HG03097 (cell line): ENCODE measurements around the gene LDB2.

Experiments used
- ATAC-seq: cut with Tn5 transposase; IDR thresholded peaks from one replicate; pipeline ENCODE4 v1.9.1; 2021; ENCODE audit not compliant: unreplicated experiment, low FRiP score

The LDB2 gene

DNA sequence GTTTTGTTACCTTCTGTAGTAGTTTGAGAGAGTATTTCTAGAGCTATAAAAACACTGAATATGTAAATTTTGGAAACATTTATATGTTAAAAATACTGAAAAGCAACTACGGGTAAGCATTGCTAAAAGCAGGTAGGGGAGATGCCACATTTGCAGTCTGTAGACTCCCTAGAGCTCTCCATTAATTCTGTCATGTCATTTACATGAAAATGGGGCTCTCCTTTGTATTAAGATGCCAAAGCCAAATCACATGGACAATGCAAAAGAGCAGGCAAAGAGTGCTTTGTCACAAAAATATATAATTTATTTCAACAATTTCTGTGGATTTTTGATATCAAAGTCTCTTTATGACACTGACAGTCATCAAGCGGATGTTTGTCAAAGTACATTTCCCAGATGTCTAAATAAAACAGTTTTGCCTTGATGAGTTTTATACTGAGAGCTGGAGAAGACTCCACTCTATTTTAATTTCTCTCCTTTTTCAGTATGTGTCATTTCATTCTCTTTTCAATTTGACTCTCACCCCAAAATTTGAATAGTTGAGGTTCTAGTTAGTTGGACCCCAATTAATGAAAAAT, 51.8 kb downstream of the LDB2 start:
- ATAC-seq = no peak

DNA sequence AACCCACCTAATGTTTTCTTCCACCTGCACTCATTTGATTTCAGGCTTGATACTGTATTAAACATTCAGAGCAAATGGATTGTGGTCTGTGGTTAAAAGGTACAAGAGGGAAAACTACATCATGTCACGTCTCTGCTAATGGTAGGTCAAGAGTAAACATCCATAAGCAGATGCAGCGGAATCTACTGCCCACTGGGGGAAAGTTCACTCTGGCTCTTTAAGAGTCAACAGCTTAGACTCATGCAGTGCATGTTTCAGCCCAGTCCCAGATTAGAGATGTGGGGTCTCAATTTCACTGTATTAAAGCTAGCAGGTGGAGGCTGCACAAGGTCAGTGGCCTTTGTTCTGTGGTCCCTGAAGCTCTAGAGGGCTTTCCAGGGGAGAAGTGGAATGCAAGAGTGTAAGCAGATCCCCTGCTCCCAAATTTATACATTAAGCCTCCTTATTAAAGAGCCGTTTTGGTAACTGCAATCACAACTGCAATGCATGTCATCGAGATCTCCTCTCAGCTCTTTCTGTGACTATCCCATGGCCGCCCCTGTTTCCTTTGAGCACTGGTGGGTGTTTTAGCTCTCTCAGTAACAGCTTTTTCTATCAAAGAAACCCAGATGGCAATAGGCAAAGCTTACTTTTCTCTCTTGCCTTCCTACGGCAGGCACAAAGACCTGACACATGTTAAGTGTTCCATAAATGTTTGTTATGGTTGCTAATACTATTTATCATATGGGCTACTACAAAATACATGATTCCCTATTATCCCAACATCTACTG, 53.4 kb downstream of the LDB2 start:
- no peak for ATAC-seq

DNA sequence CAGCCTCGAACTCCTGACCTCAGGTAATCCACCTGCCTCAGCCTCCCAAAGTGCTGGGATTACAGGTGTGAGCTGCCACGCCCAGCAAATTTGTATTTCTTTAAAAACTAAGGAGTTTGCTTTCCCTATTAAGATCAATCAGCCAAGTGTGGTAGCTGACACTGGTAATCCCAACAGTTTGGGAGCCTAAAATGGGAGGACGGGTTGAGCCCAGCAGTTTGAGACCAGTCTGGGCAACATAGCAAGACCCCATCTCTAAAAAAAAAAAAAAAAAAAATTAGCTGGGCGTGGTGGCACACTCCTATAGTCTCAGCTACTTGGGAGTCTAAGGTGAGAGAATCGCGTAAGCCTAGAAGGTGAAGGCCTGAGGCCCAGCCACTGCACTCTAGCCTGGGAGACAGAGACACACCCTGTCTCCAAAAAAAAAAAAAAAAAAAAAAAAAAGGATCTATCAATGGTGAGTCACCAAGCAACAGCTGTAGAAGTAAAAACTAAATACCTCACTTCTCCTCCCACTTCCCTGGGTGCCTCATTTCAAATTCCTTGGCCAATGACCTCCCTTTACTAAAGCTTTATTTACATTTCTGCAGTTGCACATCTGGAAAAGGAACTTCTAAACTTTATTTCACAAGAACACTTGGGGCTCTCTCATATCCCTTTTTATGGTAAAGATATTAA, 54.5 kb downstream of the LDB2 start:
- ATAC-seq = no peak

DNA sequence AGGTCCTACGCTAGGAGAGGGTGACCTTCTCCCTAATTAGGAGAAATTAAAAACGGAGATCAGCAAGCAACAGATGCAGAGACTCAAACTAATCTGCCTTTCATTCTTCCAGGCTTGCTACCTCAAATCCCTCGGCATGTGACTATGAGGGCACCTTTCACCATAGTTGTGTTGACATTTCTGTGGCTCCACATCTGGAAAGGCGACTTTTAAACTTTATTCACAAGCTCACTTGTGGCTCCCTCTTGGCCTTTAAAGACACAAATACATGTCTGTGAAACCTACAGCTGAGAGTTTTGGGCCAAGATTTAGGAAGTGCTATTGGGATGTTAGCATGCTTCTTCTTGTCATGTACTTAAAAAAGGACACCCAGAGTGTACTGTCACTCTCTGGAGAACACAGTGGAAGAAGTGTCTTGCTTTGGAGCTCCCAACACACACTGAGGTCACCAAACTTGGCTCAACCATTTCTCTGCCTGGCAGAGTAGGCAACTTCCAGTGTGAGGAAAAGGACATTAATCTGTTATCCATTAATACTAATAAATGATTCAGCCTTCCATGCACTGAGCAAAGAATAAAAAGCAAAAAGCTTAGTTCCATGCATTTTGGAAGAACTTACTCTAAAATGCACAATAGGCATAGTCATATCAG, 60.1 kb downstream of the LDB2 start:
- no peak for ATAC-seq

DNA sequence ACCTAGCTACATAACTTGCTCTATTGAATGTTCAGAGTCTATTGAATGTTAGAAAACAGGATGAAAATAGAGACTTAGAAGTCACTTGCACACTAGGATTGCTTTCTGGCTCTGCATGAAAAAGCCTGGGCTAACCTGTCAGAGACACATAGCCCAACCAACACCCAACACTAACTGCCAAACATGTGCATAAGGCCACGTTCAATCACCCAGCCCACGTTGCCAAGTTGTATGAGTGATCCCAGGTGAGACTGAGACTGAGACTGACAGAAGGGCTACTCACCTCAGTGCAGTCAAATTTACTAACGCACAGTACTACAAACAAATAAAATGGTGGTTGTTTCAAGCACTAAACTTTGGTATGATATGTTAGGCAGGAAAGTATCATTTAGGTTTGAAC, 61.0 kb downstream of the LDB2 start:
- no peak for ATAC-seq

DNA sequence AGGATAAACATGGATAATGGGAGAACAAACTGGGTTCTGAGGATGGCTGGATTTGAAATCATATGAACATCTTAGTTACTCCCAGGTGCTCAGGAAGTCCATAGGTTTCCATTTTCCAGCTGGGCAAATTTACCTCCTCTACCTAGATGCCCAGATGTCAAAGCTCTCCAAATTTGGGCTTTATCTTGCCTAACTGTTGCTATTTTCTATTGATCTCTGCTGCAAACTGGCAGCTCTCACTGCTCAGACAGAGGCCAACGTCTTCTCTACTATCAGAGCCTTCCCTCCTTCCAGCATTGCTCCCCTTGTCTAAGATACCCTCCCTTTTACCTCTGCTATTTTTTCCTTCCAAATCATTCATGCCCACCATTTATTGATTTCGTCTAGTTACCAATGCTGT, 62.1 kb downstream of the LDB2 start:
- no peak for ATAC-seq

DNA sequence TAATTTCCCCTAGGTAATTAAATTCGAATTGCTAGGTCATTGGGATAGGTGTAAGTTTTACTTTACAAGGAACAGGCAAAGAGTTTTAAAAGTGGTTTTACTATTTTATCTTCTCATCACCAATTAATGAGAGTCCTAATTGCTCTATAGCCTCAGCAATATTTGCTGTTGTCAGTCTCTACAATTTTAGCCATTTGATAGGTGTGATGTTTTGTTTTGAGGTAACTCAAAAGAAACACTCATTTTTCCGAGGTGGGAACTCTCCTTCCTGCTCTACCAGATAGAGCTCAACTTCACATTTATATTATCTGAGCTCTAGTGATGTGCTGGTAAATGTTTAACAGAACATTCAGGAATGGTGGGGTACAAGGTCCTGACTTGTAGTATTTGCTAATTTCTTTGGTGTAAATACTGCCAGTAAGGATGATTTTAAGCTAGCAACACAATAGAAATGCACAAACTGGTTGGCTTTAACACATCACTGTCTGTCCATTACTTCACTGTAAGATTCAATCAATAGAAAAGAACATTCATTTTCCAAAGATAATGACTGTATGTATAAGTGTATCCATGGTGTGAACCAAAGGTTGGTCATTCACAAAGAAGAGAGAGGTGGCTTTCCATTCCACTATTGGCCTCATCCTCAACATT, 62.7 kb downstream of the LDB2 start:
- ATAC-seq = no peak

DNA sequence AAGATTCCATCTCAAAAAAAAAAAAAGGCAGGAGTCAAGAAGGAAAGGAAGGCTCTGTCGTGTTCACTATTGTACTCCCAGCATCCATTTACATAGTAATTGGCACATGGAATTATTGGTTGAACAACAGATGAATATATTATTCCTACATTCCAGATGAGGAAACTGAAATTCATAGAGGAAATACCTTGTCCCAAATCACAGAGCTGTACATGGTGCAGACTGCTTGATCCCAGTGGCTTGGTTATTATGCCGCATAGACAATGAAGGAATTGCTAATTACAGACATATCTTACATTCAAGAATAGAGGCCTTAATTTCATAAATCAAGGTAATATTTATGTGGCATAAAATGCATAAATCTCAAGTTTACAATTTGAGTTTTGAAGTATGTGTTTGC, 63.6 kb downstream of the LDB2 start:
- ATAC-seq = no peak

DNA sequence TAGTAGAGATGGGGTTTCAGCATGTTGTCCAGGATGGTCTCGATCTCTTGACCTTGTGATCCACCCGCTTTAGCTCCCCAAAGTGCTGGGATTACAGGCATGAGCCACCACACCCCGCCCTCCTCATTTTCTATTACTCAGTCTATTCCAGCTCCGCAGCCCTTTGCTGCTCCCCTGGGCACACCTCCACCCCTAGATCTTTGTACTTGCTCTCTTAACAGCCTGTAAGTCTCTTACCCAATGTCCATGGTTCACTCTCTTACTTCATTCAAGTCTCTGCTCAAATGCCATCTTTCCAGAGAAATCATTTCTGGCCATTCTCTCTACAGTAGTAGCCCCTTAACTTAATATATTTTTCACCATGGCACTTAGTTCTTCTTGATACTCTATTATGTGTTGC, 64.7 kb downstream of the LDB2 start:
- ATAC-seq = no peak

DNA sequence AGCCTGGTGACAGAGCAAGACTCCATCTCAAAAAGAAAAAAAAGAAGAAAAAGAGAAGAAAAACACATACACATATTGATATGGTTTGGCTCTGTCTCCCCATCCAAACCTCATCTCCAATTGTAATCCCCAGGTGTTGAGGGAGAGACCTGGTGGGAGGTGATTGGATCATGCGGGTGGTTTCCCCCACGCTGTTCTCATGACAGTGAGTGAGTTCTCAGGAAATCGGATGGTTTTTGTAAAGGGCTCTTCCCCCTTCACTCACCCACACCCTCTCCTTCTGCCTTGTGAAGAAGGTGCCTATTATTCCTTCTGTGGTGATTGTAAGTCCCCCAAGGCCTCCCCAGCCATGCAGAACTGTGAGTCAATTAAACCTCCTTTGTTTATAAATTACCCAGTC, 68.4 kb downstream of the LDB2 start:
- ATAC-seq = no peak

DNA sequence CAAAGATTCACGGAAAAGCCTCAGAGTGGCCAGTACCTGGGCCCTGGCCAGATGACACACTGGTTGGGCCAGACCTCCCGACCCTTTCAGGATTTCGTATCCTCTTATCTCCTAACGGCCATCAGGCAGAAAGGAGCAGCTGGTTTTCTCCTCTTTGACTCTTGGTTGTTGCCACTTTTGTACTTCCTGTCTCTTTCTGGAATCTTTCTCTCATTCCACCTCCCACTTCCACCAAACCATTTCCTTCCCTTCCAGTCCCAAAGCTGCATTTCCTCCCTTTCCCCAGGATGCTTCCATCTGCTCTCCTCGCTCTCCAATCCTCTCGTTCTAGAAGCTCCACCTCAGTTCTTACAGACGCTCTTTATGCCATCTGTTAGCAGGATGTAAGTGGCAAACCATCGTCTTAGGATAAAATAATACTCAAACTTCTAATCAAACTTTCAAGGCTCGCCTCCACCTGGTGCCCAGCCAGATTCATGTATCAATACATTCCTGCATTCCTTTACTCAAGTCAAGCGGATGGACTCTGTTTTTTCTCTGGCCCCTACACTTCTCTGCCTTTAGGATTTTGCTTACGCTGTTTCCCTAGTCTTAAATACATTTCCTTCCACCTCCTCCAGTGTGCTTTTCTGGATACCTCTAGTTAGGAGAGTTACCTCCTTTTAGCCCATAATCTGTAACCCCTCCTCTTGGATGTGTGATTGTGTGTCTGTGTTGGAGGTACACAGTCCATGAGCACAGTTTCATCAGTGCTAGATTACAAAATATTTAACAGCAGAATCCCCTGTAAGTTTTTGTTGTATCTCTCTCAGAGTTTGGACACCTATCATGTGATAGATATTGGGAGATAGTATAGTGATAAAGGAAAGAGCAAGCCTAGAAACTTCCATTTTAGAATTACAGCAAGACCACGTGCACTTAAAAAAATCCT, 70.4 kb downstream of the LDB2 start:
- ATAC-seq = no peak

DNA sequence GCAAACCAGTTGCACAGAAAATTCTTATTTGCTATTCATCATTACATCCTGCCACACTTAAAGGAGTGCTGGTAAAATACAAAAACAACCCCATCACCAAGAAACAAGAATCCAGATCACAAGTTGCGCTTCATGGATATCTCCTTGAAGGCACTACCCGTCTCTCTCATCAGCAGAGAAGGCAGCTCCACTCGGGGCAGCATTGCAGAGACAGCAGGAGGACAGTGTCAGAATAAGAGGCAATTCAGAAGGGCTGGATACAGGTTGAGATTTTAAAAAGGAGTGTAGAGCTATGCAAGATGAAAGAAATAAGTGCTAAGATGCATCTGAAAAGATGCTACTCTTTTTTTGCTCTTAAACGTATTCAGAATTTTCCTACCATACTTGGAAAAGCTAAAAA, 71.4 kb downstream of the LDB2 start:
- ATAC-seq = no peak

DNA sequence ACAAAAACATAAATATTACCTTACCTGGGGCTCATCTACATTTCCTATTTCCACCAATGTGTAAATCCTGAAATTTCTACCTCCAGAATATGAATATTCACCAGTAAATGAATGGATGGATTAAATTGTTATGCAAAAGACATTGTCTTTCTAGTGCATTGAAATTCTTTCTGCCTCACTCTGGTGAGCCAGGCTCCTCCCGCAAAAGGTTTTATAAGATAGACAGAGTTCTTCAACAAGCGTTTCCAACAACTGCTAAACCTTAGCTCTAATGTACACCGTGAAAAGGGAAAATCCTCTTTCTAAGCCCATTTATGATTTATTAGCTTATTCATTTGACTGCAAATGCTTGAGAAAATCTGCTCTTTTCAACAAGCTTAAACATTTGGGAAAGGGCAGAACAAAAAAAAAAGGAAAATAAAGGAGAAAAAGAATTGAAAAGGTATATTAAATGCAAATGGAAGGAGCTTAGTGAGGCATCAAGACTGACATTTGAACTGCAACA, 72.0 kb downstream of the LDB2 start:
- no peak for ATAC-seq

DNA sequence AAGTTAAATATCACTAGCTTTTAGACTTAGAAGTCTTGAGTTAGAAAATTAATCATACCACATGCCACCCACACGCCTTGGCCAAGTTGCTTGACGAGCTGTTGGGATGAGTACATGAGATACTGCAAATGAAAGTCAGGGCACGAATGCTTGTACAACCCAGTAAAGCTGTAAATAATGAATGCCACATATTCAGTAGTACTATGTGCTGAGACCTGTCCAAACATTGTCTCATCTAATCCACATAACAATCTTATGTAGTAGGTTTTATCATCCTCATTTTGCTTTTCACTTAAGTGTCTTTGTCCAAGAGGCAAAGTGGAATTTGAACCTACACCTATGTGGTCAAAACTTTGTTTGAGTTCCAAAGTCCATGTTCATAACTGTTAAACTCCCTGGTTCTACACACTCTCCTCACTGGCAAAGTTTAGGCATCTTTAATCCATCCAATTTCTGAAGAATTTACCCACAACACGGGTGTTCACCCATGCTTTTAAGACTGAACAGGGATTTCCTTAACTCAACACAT, 74.1 kb downstream of the LDB2 start:
- ATAC-seq = no peak

DNA sequence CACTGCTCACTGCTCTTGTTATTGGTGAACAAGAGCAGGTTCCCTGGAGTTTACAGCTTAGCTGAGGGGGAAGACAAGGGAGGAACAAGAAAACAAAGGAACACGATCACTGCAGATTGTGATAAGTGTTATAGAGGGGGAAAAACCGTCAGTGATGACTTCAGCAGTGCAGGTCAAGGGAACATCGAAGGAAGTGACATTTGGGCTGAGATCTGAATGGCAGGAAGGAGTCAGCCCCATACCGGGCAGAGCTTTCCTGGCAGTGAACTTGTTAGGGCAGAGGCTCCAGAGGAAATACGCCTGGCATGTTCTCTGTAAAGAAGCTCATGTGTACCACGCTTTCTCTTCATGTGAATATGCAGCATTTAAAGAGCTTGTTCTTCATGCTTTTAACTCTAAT, 78.1 kb downstream of the LDB2 start:
- no peak for ATAC-seq

DNA sequence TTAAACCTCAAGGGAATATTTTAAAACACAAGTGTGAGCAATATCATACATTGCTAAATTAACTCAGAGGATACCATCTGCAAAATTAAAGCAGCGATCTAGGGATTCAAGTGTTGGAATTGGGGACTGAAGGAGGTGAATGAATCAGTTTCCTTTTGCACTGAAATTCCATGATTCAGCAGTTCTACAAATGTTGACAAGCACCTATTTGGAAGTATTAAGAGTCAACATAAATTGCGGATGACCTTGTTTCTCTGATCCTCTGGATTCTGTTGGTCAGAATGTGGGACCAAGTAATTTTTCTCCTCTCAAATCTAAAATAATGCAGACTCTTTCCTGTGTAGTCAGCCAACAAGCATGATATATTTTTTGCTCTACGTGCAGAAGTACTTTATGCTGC, 78.8 kb downstream of the LDB2 start:
- no peak for ATAC-seq

DNA sequence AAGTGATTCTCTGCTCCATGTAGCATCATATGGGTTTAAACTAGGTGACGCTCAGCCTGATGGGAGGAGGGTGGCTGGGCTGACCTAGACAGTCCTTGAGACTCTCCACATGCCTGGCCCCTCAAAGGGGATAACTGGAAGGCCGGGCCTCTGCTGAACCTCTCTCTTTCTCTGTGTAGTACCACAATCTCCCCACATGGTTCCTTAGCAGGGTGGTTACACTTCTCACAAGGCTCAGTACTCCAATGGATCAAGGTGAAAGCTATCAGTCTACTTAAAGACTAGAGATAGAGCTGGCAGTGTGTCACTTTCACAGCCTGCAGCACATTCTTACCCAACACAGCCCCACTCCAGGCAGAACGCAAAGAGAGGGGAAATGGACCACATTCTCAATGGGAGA, 80.4 kb downstream of the LDB2 start:
- ATAC-seq = no peak

DNA sequence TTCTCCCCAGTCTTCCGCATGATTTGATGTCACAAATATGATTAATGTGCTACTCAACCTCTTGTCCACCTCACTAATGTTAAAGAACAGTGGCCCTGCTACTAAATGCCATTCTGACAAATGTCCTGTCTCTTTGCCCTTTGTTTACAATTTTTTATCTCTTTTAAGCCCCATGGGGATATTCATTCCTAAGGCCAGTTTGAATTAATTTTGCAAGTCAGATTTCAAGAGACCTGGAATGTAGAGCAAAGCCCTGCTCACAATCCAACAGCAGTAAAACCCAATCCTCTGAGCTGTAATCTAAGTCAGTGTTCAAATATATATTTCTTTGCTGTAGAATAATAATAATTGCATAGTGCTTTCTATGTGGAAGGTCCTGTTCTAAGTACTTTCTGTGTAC, 81.2 kb downstream of the LDB2 start:
- no peak for ATAC-seq

DNA sequence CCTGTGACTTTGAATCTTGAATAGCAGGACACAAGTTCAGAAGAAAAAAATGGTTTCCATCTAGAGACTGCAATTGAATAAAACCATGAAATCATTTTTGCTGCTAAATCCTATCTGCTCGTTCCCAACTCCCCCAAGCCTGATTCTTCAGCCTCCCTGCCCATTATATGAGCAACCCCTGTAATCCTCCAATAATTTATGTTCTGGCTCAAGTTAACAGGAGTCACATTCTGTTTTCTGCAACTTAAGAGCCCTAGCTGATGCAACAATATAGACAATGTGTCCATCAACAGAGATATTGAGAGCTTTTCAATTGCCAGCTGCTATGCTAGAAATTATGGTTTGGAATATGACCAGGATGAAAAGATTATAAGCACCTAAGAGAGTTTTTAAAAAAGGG, 84.1 kb downstream of the LDB2 start:
- no peak for ATAC-seq

DNA sequence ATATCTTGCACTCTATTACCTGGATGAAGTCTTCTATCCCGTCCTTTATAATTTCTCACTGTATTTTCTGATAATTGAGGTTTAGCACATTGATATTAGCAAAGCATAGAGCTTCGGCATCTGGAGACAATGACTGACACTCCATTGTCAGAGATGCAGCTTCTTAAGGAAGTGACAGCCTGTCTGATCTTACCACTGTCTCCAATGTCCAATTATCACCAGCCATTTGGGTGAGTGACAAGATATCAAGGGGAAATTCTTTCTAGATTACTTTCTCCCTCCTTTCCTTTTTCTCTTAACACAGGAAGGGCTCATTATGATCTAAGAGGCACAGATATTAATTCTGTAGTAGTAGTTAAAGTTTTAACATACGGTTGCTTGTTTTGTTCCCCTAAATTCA, 86.4 kb downstream of the LDB2 start:
- no peak for ATAC-seq
